Chondrocyte (in vitro differentiated cells): Measurements from ENCODE around the gene SNX24. TPM values are rescaled to one million over a fixed set of nuclear protein-coding genes. Genes with fewer than 3 reads are reported as not detected.

Experiments used
- DNase-seq: peaks from one replicate; pipeline ENCODE4 v3.0.0; 2021; ENCODE audit warnings: mixed read lengths, low spot score
- H3K27ac Mint-ChIP-seq: one replicate; pipeline ENCODE4 v1.8.0; 2021; ENCODE audit warnings: mild to moderate bottlenecking, moderate library complexity, mixed read lengths; ENCODE audit not compliant: unreplicated experiment
- H3K27me3 Mint-ChIP-seq: 2 replicates; pipeline ENCODE4 v1.8.0; 2021; ENCODE audit warnings: low read depth, mixed read lengths
- H3K36me3 Mint-ChIP-seq: 2 replicates; pipeline ENCODE4 v1.8.0; 2021; ENCODE audit warnings: low read depth, mixed read lengths
- H3K4me1 Mint-ChIP-seq: 2 replicates; pipeline ENCODE4 v1.8.0; 2021; ENCODE audit warnings: low read depth, mild to moderate bottlenecking, mixed read lengths
- H3K4me3 Mint-ChIP-seq: one replicate; pipeline ENCODE4 v1.8.0; 2021; ENCODE audit warnings: mild to moderate bottlenecking, moderate library complexity, mixed read lengths; ENCODE audit not compliant: unreplicated experiment
- H3K9me3 Mint-ChIP-seq: 2 replicates; pipeline ENCODE4 v1.8.0; 2021; ENCODE audit warnings: low read depth, mixed read lengths
- CTCF ChIP-seq: fragments of 200-600 bp; sonication (generic); IDR thresholded peaks from 2 replicates; pipeline ENCODE4 v1.5.0; 2021; ENCODE audit warnings: antibody characterized with exemption, mild to moderate bottlenecking, moderate library complexity
- total RNA-seq: library from RNA; stranded (reverse); gene quantifications from 3 replicates; pipeline ENCODE4 v1.2.1, GENCODE V29; 2021

The SNX24 gene
- total RNA-seq, 1 donor from 2014 or later = 14.3 TPM

GRCh38 chr5:122937914-122938313, 92.5 kb downstream of the SNX24 start:
- Mint-ChIP-seq H3K36me3 (no peaks in the 10 kb centered on the region), H3K9me3 (no peaks in the 10 kb centered on the region), H3K27me3 (no peaks in the 10 kb centered on the region), H3K4me1 (peaks cover 17% of the 10 kb centered on the region), H3K27ac (no peak overlapping the region), H3K4me3 (no peak overlapping the region)
- no peak for TF ChIP-seq CTCF
- DNase-seq = no peak

GRCh38 chr5:122940890-122941289, 95.5 kb downstream of the SNX24 start:
- Mint-ChIP-seq H3K4me1 (peaks cover 15% of the 10 kb centered on the region), H3K36me3 (no peaks in the 10 kb centered on the region), H3K9me3 (no peaks in the 10 kb centered on the region), H3K27me3 (no peaks in the 10 kb centered on the region), H3K4me3 (no peak overlapping the region), H3K27ac (no peak overlapping the region)
- DNase-seq = no peak
- no peak for TF ChIP-seq CTCF

GRCh38 chr5:122941737-122942136, 96.3 kb downstream of the SNX24 start:
- H3K4me3 Mint-ChIP-seq = no peak overlapping the region
- H3K27me3 Mint-ChIP-seq = no peaks in the 10 kb centered on the region
- DNase-seq = no peak
- no peaks in the 10 kb centered on the region for H3K9me3 Mint-ChIP-seq
- TF ChIP-seq CTCF = no peak
- H3K4me1 Mint-ChIP-seq = peaks cover 14% of the 10 kb centered on the region
- H3K27ac Mint-ChIP-seq = no peak overlapping the region
- peaks cover 3% of the 10 kb centered on the region for H3K36me3 Mint-ChIP-seq

GRCh38 chr5:122942164-122942914, 96.9 kb downstream of the SNX24 start:
- no peak for DNase-seq
- H3K27ac Mint-ChIP-seq = peak overlapping the region; percentile 65
- H3K27me3 Mint-ChIP-seq = no peaks in the 10 kb centered on the region
- H3K36me3 Mint-ChIP-seq = peaks cover 3% of the 10 kb centered on the region
- peaks cover 14% of the 10 kb centered on the region for H3K4me1 Mint-ChIP-seq
- H3K9me3 Mint-ChIP-seq = no peaks in the 10 kb centered on the region
- TF ChIP-seq CTCF = no peak
- no peak overlapping the region for H3K4me3 Mint-ChIP-seq

- H3K36me3 Mint-ChIP-seq = peaks cover 3% of the 10 kb centered on the region
These were observed 97.8 kb downstream of the SNX24 start for GRCh38 chr5:122943050-122943698.

More at GRCh38 chr5:122943050-122943698, 97.8 kb downstream of the SNX24 start:
- DNase-seq = no peak
- Mint-ChIP-seq H3K27me3 (no peaks in the 10 kb centered on the region), H3K27ac (no peak overlapping the region), H3K9me3 (no peaks in the 10 kb centered on the region), H3K4me3 (no peak overlapping the region), H3K4me1 (peaks cover 14% of the 10 kb centered on the region)
- no peak for TF ChIP-seq CTCF
